ENCODE data around the gene SLC4A4.

The SLC4A4 gene

GRCh38 chr4:71338846-71339593 is at the start of gene SLC4A4:
Gene SLC4A4, plus strand, starts transcription at chr4:71339020.
- no peak for DNase-seq

GRCh38 chr4:71290074-71290473 is 48.7 kb upstream of the SLC4A4 start:
- DNase-seq = no peak

DNA sequence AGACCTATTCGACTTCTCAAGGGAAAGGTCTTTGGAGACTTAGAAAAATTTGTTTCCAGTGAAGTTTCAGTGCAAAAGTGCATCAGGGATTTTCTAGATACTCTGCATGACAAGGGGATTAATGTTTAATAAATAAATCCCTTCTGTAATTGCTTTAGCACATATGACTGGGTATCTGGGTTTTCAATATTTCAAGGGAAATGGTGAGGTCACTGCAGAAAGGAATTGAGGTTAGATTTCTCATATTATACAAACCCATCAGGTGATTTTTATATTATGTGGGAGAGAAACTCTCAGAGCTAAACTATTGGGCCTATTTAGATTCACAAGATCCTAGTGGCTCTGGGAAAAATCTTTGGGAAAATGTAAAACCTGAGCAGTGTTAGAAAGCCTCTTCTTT is 48.3 kb upstream of the SLC4A4 start:
- no peak for DNase-seq

DNA sequence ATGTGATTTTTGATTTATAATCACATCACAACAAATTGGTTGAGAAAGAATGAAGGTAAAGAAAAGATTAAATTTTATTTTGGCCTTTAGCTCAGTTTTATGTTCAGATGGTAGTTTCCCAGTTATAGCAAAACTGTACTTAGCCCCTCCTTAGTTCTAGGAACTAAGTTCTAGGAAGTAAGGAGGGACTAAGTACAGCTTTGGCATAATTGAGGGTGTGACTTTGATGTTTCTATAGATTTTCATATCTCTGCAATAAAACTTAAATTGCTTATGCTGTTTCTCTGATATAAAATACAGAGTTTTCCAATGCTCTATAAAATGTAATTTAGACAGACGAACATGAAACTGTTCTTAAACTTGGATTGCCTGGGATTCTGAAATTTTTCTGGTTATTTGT is 46.6 kb upstream of the SLC4A4 start:
- DNase-seq = no peak

DNA sequence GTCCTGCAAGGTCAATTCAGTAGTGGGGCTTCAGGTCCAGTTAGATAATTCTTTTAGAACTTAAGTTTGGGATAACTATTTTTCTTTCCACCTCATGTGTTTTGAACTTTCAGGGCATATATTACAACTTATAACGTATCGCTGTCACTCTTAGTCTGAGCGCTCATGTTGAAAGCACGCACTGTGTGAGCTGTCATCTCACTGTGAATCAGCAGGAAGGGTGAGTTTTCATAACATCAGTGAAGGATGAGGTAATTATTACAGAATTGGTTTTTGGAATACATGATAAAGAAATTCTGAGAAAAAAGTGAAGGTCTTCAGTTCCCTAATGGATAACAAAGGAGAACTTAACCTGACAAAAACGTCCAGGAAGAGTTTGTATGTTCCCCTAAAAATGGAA is 45.1 kb upstream of the SLC4A4 start:
- no peak for DNase-seq

GRCh38 chr4:71294301-71294700 is 44.5 kb upstream of the SLC4A4 start:
- DNase-seq = no peak

DNA sequence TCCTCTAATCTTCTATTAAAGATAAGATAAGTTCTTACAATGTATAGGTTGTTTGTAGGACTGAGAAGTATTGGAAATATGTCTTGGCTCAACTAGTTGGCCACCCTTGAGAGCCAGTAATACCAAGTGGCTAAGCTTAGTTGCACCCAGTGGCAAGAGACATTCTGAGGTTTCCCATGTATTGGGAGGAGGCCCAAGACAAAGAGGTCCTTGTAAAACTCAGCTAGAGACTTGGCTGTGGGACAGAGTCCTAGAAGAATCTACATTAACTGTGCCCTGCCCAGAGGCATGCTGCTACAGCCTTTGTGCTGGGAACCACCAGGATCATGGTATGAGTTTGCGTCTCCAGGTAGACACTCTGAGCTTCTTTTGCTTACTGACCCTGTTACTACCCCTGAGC is 41.9 kb upstream of the SLC4A4 start:
- no peak for DNase-seq

DNA sequence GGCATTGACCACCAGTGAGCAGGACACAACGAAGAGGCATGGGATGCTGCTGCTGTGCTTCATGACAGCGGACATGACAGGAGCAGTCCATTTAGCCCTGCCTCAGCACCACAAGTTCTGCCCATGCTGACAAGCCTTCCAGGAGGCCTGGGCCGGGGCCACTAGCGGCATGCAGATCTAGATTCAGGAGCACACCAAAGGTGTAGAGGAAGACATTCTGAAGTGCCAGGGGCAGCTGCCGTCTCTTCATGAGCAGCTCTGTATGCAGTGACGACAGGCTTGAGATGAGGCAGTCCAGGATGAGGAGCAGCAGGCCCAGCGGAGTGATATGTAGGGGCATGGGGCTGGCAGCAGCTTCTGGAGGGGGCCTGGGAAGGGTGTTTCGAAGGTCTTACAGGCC is 38.5 kb upstream of the SLC4A4 start:
- no peak for DNase-seq

DNA sequence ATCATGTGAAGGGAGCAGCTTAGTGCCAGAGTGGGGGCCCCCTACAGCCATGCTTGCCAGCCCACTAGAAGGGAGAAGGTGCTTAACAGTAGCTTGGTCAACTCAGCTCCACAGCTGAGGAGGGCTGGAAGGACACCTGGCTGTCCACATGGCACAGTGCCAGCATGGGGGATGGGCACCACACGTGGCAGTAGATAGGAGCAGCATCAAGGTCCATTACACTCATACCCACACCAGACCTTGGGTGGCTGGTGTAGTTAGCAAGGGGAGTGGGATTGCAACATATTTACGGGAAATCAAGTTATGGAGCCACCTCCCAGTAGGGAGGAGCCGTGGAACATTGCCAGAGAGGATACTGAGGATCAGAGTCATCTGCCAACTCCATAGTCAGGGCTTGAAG is 37.9 kb upstream of the SLC4A4 start:
- DNase-seq = no peak

DNA sequence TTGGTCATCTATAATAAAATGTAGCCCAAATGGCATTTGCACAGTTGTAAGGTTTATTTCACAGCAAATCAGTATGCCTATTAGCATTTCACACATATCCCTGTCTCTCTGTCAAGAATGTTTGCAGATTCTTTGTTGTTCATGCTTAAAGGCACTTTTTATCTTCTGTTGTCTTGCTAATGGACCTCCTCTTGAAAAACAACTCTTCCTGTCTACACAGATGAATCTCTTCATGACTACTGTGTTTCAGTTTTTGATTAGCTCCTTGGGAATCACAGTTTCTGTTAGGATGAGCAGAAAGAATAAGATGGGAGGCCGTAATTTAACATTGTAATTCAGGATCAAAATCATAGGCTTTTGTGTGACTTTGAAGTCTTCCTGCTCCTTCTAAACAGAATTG is 35.5 kb upstream of the SLC4A4 start:
- DNase-seq = no peak

- DNase-seq = no peak
These were observed 35.0 kb upstream of the SLC4A4 start for GRCh38 chr4:71303850-71304249.

DNA sequence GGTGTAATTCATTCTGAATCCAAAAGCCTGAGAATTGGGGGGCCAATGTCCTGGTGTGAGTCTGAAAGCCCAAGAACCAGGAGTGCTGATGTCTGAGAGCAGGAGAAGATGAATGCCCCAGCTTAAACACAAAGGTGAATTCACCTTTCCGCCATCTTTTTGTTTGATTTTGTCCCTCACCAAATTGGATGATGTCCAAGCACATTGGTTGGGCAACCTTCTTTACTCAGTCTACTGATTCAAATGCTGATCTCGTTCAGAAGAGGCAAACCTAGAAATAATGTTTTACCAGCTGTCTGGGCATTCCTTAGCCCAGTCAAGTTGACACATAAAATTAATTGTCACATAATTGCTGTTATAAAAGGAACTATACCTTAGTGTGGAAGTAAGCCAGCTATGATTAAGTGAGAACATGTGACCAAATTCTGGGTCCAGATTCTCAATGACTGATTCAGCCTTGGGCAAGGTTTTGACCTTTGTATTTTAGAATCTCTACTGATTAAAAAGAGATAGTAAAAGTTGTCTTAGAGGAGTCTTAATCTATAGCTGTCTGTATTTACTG is 34.5 kb upstream of the SLC4A4 start:
- no peak for DNase-seq

DNA sequence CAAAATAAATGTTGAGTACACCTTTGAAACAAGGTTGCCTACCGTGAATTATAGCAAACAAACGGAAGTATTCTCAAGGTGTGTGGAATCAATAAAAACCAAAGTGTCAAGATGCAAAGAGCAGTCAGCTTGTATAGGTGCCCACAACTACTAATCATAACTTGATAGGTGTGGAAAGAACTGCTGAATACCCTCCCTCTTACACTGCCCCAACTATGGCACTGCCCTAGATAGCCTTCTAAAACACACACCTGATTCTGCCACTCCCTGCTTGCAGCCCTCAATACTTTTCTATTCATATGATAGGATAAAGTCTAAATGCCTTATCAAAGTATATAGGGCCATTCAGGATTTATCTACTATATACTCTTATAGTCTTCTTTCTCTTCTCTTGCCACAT is 31.1 kb upstream of the SLC4A4 start:
- no peak for DNase-seq

- no peak for DNase-seq
These were observed 16.4 kb upstream of the SLC4A4 start for GRCh38 chr4:71322425-71322824.

DNA sequence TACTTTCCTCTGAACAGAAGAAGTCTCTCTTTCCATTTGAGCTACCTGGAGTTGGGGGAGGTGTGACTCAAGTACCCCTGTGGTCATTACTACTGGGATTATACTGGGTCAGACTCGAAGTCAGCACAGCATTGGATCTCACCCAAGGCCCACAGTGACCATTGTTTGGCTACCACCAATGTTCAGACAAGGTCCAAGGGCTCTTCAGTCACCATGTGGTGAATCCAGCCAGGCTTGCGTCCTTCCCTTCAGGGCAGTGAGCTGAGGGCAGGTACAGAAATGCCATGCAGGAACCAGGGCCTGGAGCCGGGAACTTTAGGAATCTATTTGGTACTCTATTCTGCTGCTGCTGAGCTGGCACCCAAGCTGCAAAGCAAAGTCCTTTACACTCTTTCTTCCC is 5.5 kb upstream of the SLC4A4 start:
- DNase-seq = no peak

DNA sequence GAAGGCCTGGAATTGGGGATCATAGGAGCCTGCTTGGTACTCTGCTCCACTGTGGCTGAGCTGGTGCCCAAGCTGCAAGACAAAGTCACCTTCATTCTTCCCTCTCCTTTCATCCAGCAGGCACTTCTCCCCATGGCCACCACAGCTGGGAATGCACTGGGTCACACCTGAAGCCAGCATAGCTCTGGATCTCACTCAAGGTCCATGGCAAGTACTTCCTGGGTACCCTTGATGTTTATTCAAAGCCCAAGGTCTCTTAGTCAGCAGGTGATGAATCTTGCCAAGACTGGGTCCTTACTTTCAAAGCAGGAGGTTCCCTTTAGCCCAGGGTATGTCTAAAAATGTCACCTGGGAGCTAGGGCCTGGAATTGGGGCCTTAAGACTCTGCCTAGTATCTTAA is 4.9 kb upstream of the SLC4A4 start:
- DNase-seq = no peak

DNA sequence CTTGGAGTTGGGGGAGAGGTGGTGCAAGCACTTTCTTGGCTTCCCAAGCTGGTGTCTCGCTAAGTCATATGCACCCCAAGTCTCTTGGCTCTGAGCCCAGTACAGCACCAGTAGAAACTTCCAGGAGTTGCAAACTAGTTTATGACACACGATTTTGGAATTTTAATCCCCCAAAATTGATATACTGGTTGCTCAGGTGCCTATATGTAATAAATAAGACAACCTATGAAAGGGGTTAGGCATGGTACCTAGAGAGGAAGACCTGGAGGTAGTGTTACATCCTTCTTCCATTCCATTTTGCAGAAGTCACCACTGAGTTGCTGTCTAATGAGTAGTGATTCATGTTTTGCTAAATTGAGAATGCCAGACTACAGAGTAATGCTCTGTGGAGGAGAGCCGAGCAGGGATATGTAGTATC is 4.3 kb upstream of the SLC4A4 start:
- no peak for DNase-seq

DNA sequence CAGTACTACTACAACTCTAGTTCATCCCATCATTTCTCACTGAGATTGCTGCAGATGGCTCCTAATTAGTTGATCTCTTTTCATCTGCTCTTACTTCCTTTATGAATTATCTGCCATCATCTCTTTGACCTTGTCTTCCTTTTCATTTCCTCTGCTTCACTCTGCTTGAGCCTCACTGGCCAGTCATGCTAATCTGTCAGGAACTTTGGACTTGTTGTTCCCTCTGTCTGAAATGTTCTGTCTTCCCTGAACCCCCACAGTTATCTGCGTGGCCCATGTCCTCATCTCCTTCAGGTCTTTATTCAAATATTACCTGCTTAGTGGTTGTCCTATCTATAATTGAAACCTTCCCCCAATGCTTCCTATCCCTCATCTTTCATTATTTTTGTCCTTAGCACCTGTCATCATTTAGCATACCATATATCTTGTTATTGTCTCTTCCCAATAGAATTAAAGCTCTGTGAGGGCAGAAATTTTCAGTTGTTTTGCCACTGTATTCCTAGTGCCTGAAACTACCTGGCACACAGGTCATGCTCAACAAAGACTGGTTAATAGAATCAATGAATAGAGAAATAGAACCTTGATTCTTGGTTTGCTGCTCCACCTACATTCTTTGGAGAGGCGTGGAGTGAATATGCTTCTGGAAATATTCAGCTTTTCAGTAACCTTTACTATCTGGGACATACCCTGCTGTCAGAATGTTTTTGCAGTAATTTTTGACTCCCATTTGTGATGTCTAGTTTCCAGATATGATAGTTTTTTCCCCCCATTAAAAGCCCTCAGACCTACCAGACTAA is 5.0 kb downstream of the SLC4A4 start:
- no peak for DNase-seq

DNA sequence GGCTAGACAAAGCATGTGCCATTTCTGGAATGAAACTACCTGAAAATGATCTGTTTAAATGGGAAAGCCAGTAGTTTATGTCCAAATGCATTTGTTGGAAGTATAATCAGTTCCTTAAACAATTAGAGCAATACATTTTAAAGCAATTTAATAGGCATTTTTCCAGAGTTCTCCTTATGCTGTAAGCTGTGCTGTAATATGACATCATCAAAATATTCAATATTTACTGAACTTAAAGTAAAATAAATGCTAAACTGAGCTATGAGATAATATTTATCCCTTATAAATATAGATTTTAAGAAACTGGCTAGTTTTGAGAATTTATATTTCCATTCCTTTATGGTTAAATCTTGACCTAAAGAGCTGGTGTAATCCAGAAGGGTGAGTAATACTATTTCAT is 7.9 kb downstream of the SLC4A4 start:
- no peak for DNase-seq

DNA sequence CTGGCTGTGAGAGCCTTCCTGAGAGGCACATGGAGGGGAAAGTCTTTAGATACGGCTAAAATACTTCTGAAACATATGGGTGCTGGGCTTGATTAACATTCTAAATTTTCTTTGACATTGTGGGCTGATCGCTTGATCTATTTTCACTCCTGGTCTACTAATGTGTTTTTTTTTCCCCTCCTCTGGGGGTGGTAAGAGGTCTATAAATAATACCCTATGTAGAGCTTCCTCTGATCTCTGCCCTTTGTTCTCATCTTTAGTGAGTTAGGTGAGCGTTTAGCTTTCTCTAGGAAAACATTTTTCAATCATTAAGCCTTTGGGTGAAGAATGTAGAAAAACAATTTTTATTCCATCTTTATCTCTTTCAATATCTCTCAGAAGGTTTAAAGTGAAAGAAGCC is 9.8 kb downstream of the SLC4A4 start:
- DNase-seq = no peak

DNA sequence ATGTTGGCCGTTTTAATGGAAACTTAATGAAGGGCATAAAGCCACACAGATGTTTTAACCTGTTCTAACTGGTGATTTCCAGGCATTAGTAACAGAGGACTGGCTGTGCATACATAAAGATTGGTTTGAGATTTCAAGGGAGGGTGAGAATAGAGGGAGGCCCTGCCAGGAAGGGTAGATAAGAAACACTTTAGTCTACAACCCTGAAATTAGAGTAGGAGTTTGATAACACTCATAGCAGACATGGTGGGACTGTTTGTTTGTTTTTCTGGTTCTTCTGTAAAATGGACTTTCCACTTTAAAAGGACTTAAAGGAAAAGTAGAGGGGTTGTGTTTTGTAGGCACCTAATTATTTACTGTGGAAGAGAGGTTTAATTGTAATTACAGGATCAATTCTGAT is 16.2 kb downstream of the SLC4A4 start:
- DNase-seq = no peak

- no peak for DNase-seq
These were observed 17.2 kb downstream of the SLC4A4 start for GRCh38 chr4:71355971-71356370.

DNA sequence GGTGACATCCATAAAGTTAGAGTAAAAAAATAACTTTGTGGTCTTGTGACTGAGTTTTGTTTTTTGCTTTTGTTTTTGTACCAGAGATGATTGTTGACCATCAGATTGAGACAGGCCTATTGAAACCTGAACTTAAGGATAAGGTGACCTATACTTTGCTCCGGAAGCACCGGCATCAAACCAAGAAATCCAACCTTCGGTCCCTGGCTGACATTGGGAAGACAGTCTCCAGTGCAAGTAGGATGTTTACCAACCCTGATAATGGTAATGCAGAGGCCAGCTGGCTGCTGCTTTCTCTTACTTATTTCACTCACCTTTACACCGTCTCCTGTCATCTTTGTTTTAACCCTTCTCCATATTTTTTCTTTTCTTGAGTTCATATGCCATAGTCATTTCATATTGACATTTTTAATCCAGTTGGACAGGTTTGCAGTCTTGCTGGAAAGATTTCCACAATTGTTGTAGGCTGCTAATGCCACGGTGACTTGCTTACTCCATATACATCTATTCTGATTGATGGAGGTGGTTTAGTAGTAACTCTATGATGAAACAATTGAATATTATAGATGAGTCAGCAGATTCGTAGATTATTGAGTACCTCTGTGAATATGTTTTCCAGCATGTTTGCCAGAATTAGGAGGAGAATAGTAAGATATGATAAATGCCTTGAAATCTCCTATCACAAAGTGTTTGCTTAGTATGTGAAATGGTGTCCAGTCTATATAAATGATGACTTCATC is 18.3 kb downstream of the SLC4A4 start:
- DNase-seq = no peak

- no peak for DNase-seq
These were observed 22.0 kb downstream of the SLC4A4 start for GRCh38 chr4:71360844-71361243.

Data from NCI-H187 treated with DMSO at 0.1 percent for 48 hours (cell line).